ENCODE measurements around the gene OR4L1. TPM values are rescaled to one million over a fixed set of nuclear protein-coding genes. Genes with fewer than 3 reads are reported as not detected.

Gene OR4L1
- total RNA-seq, 2 experiments from 2014 or later, result not detected

Other genes starting within 250 kb of the OR4L1 start
- gene OR4K2, start 184.9 kb upstream of the OR4L1 start, total RNA-seq, result not detected
- gene OR4K5, start 139.4 kb upstream of the OR4L1 start, total RNA-seq, result not detected
- not detected for gene OR4K1, start 129.1 kb upstream of the OR4L1 start, total RNA-seq
- gene OR4K15, start 84.5 kb upstream of the OR4L1 start, total RNA-seq, result not detected
- gene OR4Q2, start 57.9 kb upstream of the OR4L1 start, total RNA-seq, result not detected
- not detected for gene OR4K14, start 40.7 kb upstream of the OR4L1 start, total RNA-seq
- gene OR4K13, start 24.0 kb upstream of the OR4L1 start, total RNA-seq, result not detected
- gene OR4K17, start 50.7 kb downstream of the OR4L1 start, total RNA-seq, result not detected
- not detected for gene OR4N5, start 78.8 kb downstream of the OR4L1 start, total RNA-seq
- not detected for gene OR11G2, start 130.9 kb downstream of the OR4L1 start, total RNA-seq
- gene OR11H6, start 163.7 kb downstream of the OR4L1 start, total RNA-seq, result not detected
- gene OR11H7, start 168.9 kb downstream of the OR4L1 start, total RNA-seq, result not detected
- gene OR11H4, start 179.2 kb downstream of the OR4L1 start, total RNA-seq, result not detected
- 10 to 100 TPM; 20.5 to 21.2 TPM for gene TTC5, start 245.9 kb downstream of the OR4L1 start, total RNA-seq

Measured in activated CD4-positive, alpha-beta memory T cell treated with anti-CD3 and anti-CD28 coated beads, Interleukin-2, amount 10 ng/mL, durations not matched to agents 7 days and 5 days (primary cell).